Transverse colon (tissue), 4 donors: ENCODE results near the gene NADK. TPM values are rescaled to one million over a fixed set of nuclear protein-coding genes. Genes with fewer than 3 reads are reported as not detected.

ENCODE experiments used
- DNase-seq: peaks from one replicate; pipeline ENCODE4 v3.0.0-alpha.2; 2019
- H3K27ac ChIP-seq, 4 donors: fragments of 200-600 bp; sonication (generic); 2 replicates each; pipeline ENCODE4 v1.5.1; 2016 to 2018; ENCODE audit warnings: inconsistent platforms in 4 of 4
- H3K27me3 ChIP-seq: fragments of 200-600 bp; sonication (generic); 2 replicates; pipeline ENCODE4 v1.5.1; 2017; ENCODE audit warnings: inconsistent platforms
- H3K36me3 ChIP-seq, 4 donors: fragments of 200-600 bp; sonication (generic); 2 replicates each; pipeline ENCODE4 v1.5.1; 2017 to 2019; ENCODE audit warnings: inconsistent platforms in 4 of 4
- H3K4me1 ChIP-seq, 4 donors: fragments of 200-600 bp; sonication (generic); 2 replicates each; pipeline ENCODE4 v1.5.1; 2017 to 2020; ENCODE audit warnings: inconsistent platforms in 4 of 4
- H3K4me3 ChIP-seq, 4 donors: fragments of 200-600 bp; sonication (generic); 1 replicate in 1 of 4; 2 replicates in 3 of 4; pipeline versions ENCODE4 v1.5.1 to v1.6.1; 2017 to 2019; ENCODE audit warnings: inconsistent platforms in 4 of 4
- H3K9me3 ChIP-seq, 2 donors: fragments of 200-600 bp; sonication (generic); 2 replicates each; pipeline ENCODE4 v1.5.1; 2017 to 2019; ENCODE audit warnings: inconsistent platforms in 2 of 2
- EP300 ChIP-seq: sonication (generic); formaldehyde crosslinking; IDR thresholded peaks from one replicate; pipeline ENCODE4 v1.6.1; 2017; ENCODE audit warnings: antibody characterized with exemption, low read depth
- POLR2A ChIP-seq: fragments of 450-650 bp; IDR thresholded peaks from one replicate; pipeline ENCODE4 v1.6.1; 2016; ENCODE audit warnings: antibody characterized with exemption, mild to moderate bottlenecking, moderate library complexity
- POLR2AphosphoS5 ChIP-seq, 3 donors: sonication (generic); formaldehyde crosslinking; IDR thresholded peaks; one replicate each; pipeline ENCODE4 v1.6.1; 2016; ENCODE audit warnings: antibody characterized with exemption in 3 of 3
- WGBS, 2 donors: methylation state at CpG; one replicate each; pipeline ENCODE4 v1.1.5; 2018; ENCODE audit warnings: low coverage in 1 of 2; 5-methylcytosine and 5-hydroxymethylcytosine counted together
- in situ Hi-C, 4 donors: fragments of 200-750 bp; cut with MboI; loops; one replicate each; pipeline versions ENCODE4 v1.15.0 to v1.15.1; 2017; ENCODE audit warnings: low sequenced_read_pairs in 3 of 4, low pct_ligation_motif_present in 1 of 4, low pct_unique_long_range_greater_than_20kb in 1 of 4
- intact Hi-C: fragments of 100-400 bp; cut with DNase I; formaldehyde crosslinking; loops from one replicate; pipeline ENCODE4 v1.15.1; 2023; ENCODE audit warnings: low total_unique reads
- total RNA-seq, 4 donors: library from RNA; depleted of rRNA; stranded (reverse); fragments of >200 nt; gene quantifications; one replicate each; pipeline ENCODE4 v1.1.0, GENCODE V29; 2016
- TF ChIP-seq, protein P1 (sequence below), 5 experiments: fragments of 200-600 bp in 3 of 5; fragments of 450-650 bp in 2 of 5; sonication (generic) in 3 of 5; IDR thresholded peaks; 1 replicate in 2 of 5; 2 replicates in 3 of 5; pipeline ENCODE4 v1.5.1; 2016 to 2017; ENCODE audit warnings: antibody characterized with exemption in 5 of 5, inconsistent platforms in 3 of 5, mild to moderate bottlenecking in 2 of 5, moderate library complexity in 1 of 5

The NADK gene
- total RNA-seq, 4 donors from 2014 or later, result 129 to 191 (median 152) TPM

DNA sequence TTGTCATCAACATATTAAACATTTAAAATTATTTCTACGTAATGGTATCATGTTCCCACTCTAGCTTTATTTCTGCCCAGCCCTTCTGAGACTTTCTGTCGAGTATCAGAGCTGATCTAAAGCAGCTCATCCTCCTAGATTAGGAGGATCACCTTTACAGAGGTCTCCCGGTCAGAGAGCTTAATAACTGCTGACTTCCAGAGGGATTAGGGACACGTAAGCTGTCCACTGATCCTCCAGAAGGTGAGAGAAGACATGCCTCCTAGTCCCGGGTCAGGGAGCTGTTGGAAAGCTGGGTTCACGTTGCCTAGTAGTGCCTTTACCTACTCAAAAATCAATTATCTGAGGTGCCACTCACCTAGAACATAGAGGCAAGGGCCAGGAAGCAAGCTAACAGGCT lies 31.2 kb upstream of the NADK start:
- in situ Hi-C loops (no loop called here), intact Hi-C loops (no loop called here)
- H3K4me1 ChIP-seq, result no peaks in the 10 kb centered on the region
- no peak overlapping the region for H3K4me3 ChIP-seq
- TF ChIP-seq EP300 (no peak), POLR2A (no peak), POLR2AphosphoS5 (IDR thresholded peaks at IDR 0.05) (no peak)
- TF ChIP-seq, protein P1, sequence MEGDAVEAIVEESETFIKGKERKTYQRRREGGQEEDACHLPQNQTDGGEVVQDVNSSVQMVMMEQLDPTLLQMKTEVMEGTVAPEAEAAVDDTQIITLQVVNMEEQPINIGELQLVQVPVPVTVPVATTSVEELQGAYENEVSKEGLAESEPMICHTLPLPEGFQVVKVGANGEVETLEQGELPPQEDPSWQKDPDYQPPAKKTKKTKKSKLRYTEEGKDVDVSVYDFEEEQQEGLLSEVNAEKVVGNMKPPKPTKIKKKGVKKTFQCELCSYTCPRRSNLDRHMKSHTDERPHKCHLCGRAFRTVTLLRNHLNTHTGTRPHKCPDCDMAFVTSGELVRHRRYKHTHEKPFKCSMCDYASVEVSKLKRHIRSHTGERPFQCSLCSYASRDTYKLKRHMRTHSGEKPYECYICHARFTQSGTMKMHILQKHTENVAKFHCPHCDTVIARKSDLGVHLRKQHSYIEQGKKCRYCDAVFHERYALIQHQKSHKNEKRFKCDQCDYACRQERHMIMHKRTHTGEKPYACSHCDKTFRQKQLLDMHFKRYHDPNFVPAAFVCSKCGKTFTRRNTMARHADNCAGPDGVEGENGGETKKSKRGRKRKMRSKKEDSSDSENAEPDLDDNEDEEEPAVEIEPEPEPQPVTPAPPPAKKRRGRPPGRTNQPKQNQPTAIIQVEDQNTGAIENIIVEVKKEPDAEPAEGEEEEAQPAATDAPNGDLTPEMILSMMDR (IDR thresholded peaks at IDR 0.05), result no peak
- no peak overlapping the region for H3K27ac ChIP-seq
- H3K9me3 ChIP-seq, result no peaks in the 10 kb centered on the region
- 93 to 97% methylated on average over 4 to 6 of the region's 6 CpGs for WGBS, 2 donors
- H3K27me3 ChIP-seq, result no peaks in the 10 kb centered on the region
- DNase-seq, result no peak
- peaks cover 0 to 41% (median 15%) of the 10 kb centered on the region in 4 donors for H3K36me3 ChIP-seq

DNA sequence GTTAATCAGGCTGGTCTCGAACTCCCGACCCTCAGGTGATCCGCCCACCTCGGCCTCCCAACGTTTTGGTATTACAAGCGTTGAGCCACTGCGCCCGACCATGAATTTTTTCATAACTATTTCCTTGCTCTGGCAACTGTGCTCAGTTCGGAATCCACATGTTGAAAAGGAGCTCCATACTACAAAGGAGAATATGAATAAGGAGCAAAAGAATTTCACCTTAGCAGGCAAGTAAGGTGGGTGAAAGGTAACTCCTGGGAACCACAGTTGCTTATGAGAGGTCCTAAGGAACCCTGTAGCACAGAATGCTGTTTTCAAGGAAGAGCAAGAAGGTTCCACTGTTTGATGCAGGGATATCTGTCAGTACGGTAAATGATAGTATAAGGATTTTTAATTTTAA lies 29.9 kb upstream of the NADK start:
- H3K36me3 ChIP-seq, result peaks cover 0 to 47% (median 17%) of the 10 kb centered on the region in 4 donors
- no peak overlapping the region for H3K4me3 ChIP-seq
- intact Hi-C loops, result no loop called here
- H3K27me3 ChIP-seq, result no peaks in the 10 kb centered on the region
- no peak overlapping the region for H3K27ac ChIP-seq
- 94 to 95% methylated on average over 9 to 10 of the region's 10 CpGs for WGBS, 2 donors
- TF ChIP-seq, protein P1 (IDR thresholded peaks at IDR 0.05), result no peak
- TF ChIP-seq EP300 (no peak), POLR2A (no peak), POLR2AphosphoS5 (IDR thresholded peaks at IDR 0.05) (no peak)
- no peaks in the 10 kb centered on the region for H3K9me3 ChIP-seq
- in situ Hi-C loops, result no loop called here
- DNase-seq, result no peak
- no peaks in the 10 kb centered on the region for H3K4me1 ChIP-seq

DNA sequence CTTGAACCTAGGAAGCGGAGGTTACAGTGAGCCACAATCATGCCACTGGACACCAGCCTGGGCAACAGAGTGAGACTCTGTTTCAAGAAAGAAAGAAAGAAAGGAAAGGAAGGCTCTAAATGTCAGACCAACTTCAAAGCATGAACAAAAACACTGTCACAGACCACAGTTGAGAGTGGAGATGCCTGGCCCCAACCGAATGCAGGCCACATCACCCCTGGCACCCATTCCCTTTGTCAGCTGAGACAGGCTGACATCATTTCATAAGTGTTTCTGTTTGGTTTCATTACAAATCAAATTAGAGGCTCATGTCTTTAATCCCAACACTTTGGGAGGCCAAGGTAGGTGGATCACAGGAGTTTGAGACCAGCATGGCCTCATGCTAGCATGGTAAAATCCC lies 28.6 kb upstream of the NADK start:
- WGBS, 2 donors, result 83 to 100% methylated on average over 1 to 2 of the region's 2 CpGs
- H3K27me3 ChIP-seq, result no peaks in the 10 kb centered on the region
- TF ChIP-seq, protein P1 (IDR thresholded peaks at IDR 0.05), result no peak
- no peak for TF ChIP-seq POLR2AphosphoS5 (IDR thresholded peaks at IDR 0.05)
- TF ChIP-seq EP300, result no peak
- H3K27ac ChIP-seq, result no peak overlapping the region
- DNase-seq, result no peak
- in situ Hi-C loops, result no loop called here
- no peak overlapping the region for H3K4me3 ChIP-seq
- peaks cover 0 to 58% (median 18%) of the 10 kb centered on the region in 4 donors for H3K36me3 ChIP-seq
- intact Hi-C loops, result no loop called here
- H3K9me3 ChIP-seq, result no peaks in the 10 kb centered on the region
- no peaks in the 10 kb centered on the region for H3K4me1 ChIP-seq

DNA sequence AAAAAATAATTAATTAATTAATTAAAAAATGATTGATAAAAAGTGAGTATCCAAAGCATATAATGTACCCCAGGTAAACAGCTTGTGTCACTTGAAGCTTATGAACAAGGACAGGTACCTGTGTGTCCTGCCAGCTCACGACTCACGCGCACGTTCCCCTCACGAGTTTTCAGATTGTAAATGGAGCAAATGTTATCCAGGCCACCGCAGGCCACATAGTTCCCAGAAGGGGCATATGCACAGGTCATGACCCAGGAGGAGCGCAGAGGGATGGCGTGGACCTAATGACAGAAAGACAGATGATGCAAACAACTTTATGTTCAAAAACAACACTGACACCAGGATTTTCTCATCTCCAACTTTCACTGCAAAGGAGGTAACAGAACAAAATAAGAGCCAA lies 26.0 kb upstream of the NADK start:
- no peaks in the 10 kb centered on the region for H3K9me3 ChIP-seq
- DNase-seq, result no peak
- H3K27me3 ChIP-seq, result no peaks in the 10 kb centered on the region
- TF ChIP-seq POLR2A (no peak), POLR2AphosphoS5 (IDR thresholded peaks at IDR 0.05) (no peak), EP300 (no peak)
- TF ChIP-seq, protein P1 (IDR thresholded peaks at IDR 0.05), result no peak
- intact Hi-C loops (no loop called here), in situ Hi-C loops (no loop called here)
- peaks cover 0 to 59% (median 18%) of the 10 kb centered on the region in 4 donors for H3K36me3 ChIP-seq
- H3K27ac ChIP-seq, result no peak overlapping the region
- WGBS, 2 donors, result 93 to 94% methylated on average over 5 to 8 of the region's 8 CpGs
- no peaks in the 10 kb centered on the region for H3K4me1 ChIP-seq
- no peak overlapping the region for H3K4me3 ChIP-seq
